DOHH2 (cell line): ENCODE measurements around the gene GRM3.

Experiments used
- H3F3A ChIP-seq: fragments of 200-600 bp; sonication (generic), shearing (Covaris generic); 2 replicates; pipeline ENCODE4 v1.6.0; 2016; ENCODE audit warnings: antibody characterized with exemption, mild to moderate bottlenecking; ENCODE audit not compliant: control insufficient read depth, insufficient read depth
- H3K27ac ChIP-seq: fragments of 200-600 bp; sonication (generic); 2 replicates; pipeline ENCODE4 v1.5.1; 2014; ENCODE audit warnings: low read depth, mild to moderate bottlenecking, low read length, moderate library complexity
- H3K27me3 ChIP-seq: fragments of 200-600 bp; sonication (generic); 2 replicates; pipeline ENCODE4 v1.6.1; 2014; ENCODE audit warnings: mild to moderate bottlenecking, low read length, mixed read lengths; ENCODE audit not compliant: control insufficient read depth
- H3K36me3 ChIP-seq: fragments of 200-600 bp; sonication (generic); 2 replicates; pipeline ENCODE4 v1.6.1; 2014; ENCODE audit warnings: mild to moderate bottlenecking, low read length, moderate library complexity, mixed read lengths; ENCODE audit not compliant: control insufficient read depth
- H3K4me1 ChIP-seq: fragments of 200-600 bp; sonication (generic); 2 replicates; pipeline ENCODE4 v1.6.1; 2014; ENCODE audit warnings: mild to moderate bottlenecking, low read length, mixed read lengths; ENCODE audit not compliant: control insufficient read depth
- H3K4me2 ChIP-seq: fragments of 200-600 bp; sonication (generic); 2 replicates; pipeline ENCODE4 v1.6.0; 2014; ENCODE audit warnings: mild to moderate bottlenecking, low read length, moderate library complexity
- H3K4me3 ChIP-seq: fragments of 200-600 bp; sonication (generic); 2 replicates; pipeline ENCODE4 v1.5.1; 2014; ENCODE audit warnings: mild to moderate bottlenecking, low read length, mixed read lengths
- H3K79me2 ChIP-seq: fragments of 200-600 bp; sonication (generic); 2 replicates; pipeline ENCODE4 v1.6.1; 2014; ENCODE audit warnings: mild to moderate bottlenecking, low read length, mixed read lengths; ENCODE audit not compliant: control insufficient read depth
- H3K9me2 ChIP-seq: fragments of 200-600 bp; sonication (generic); replicated peaks from 2 replicates; pipeline ENCODE4 v1.6.1; 2014; ENCODE audit warnings: mild to moderate bottlenecking, low read length, mixed read lengths; ENCODE audit not compliant: control insufficient read depth
- H3K9me3 ChIP-seq: fragments of 200-600 bp; sonication (generic); 2 replicates; pipeline ENCODE4 v1.6.1; 2014; ENCODE audit warnings: antibody characterized with exemption, low read length, mixed read lengths; ENCODE audit not compliant: control insufficient read depth, insufficient read depth
- H4K20me1 ChIP-seq: fragments of 200-600 bp; sonication (generic); 2 replicates; pipeline ENCODE4 v1.6.0; 2014; ENCODE audit warnings: low read depth, mild to moderate bottlenecking, antibody characterized with exemption, low read length, moderate library complexity; ENCODE audit not compliant: control insufficient read depth, insufficient read depth
- EZH2phosphoT487 ChIP-seq: fragments of 200-600 bp; sonication (generic); IDR thresholded peaks from 2 replicates; pipeline ENCODE4 v1.6.1; 2017; ENCODE audit warnings: borderline replicate concordance, mild to moderate bottlenecking, antibody characterized with exemption, low read length, moderate library complexity, mixed read lengths
- TF ChIP-seq, protein P1 (sequence below): fragments of 200-600 bp; sonication (generic); IDR thresholded peaks from one replicate; pipeline ENCODE4 v1.5.1; 2014; ENCODE audit warnings: antibody characterized with exemption, mild to moderate bottlenecking, low read depth, low read length; ENCODE audit not compliant: poor library complexity, severe bottlenecking

The GRM3 gene

DNA sequence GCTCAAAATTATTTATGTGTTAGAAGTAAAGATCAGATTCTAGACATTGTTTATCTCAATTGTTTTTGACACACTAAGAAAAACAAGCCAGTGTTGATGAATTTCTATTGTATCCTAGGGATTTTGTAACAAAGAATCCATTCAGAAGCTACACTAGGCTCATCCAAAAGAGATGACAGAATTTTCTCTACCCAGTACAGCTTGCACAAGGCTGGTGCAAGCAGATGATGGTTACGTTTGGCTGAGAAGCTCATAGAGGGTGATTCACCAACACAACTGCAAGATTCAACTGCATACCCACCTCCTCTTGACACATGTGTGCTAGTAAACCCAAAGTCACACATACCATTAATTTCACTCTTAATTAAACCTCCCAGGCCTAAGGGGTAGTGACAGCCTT lies 20.8 kb downstream of the GRM3 start:
- H3F3A ChIP-seq: no peaks in the 10 kb centered on the region
- no peaks in the 10 kb centered on the region for H3K9me3 ChIP-seq
- H3K4me1 ChIP-seq: no peaks in the 10 kb centered on the region
- H3K9me2 ChIP-seq: no peaks in the 10 kb centered on the region
- no peaks in the 10 kb centered on the region for H3K79me2 ChIP-seq
- TF ChIP-seq EZH2phosphoT487: no peak
- TF ChIP-seq, protein P1, sequence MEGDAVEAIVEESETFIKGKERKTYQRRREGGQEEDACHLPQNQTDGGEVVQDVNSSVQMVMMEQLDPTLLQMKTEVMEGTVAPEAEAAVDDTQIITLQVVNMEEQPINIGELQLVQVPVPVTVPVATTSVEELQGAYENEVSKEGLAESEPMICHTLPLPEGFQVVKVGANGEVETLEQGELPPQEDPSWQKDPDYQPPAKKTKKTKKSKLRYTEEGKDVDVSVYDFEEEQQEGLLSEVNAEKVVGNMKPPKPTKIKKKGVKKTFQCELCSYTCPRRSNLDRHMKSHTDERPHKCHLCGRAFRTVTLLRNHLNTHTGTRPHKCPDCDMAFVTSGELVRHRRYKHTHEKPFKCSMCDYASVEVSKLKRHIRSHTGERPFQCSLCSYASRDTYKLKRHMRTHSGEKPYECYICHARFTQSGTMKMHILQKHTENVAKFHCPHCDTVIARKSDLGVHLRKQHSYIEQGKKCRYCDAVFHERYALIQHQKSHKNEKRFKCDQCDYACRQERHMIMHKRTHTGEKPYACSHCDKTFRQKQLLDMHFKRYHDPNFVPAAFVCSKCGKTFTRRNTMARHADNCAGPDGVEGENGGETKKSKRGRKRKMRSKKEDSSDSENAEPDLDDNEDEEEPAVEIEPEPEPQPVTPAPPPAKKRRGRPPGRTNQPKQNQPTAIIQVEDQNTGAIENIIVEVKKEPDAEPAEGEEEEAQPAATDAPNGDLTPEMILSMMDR: no peak
- no peak overlapping the region for H3K27ac ChIP-seq
- H3K4me3 ChIP-seq: no peak overlapping the region
- no peak overlapping the region for H3K4me2 ChIP-seq
- H3K27me3 ChIP-seq: peaks cover 3% of the 10 kb centered on the region; the same call in 1 of the 2 replicates
- no peaks in the 10 kb centered on the region for H3K36me3 ChIP-seq
- no peaks in the 10 kb centered on the region for H4K20me1 ChIP-seq

DNA sequence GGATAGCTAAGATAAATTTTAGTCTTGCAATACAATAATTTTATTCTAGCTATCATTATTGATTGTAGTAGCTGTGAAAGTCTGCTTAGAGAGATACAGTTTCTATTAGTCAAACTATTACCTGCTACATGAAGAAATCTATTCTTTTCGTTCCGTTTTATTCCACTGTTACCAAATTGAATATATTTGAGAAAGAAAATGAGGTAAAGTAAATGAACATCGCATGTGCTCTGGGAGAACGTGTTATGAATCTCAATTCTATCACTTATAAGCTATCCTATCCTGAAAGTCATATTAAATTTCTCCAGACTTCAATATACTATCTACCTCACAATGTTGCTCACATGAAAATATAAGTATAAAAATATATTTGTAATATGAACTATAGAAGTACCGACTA lies 21.3 kb downstream of the GRM3 start:
- no peaks in the 10 kb centered on the region for H3K36me3 ChIP-seq
- no peak overlapping the region for H3K4me3 ChIP-seq
- no peaks in the 10 kb centered on the region for H4K20me1 ChIP-seq
- no peak overlapping the region for H3K27ac ChIP-seq
- no peak overlapping the region for H3K4me2 ChIP-seq
- H3K4me1 ChIP-seq: no peaks in the 10 kb centered on the region
- H3K9me3 ChIP-seq: no peaks in the 10 kb centered on the region
- TF ChIP-seq, protein P1: no peak
- no peak for TF ChIP-seq EZH2phosphoT487
- H3K9me2 ChIP-seq: no peaks in the 10 kb centered on the region
- no peaks in the 10 kb centered on the region for H3K79me2 ChIP-seq
- H3F3A ChIP-seq: no peaks in the 10 kb centered on the region
- H3K27me3 ChIP-seq: peaks cover 3% of the 10 kb centered on the region; the same call in 1 of the 2 replicates

- H3K4me3 ChIP-seq: no peak overlapping the region
- H3K4me2 ChIP-seq: no peak overlapping the region
- no peaks in the 10 kb centered on the region for H3K79me2 ChIP-seq
- TF ChIP-seq, protein P1: no peak
- no peak for TF ChIP-seq EZH2phosphoT487
- H3K9me2 ChIP-seq: no peaks in the 10 kb centered on the region
- H3K27ac ChIP-seq: no peak overlapping the region
- H3K36me3 ChIP-seq: no peaks in the 10 kb centered on the region
- H4K20me1 ChIP-seq: no peaks in the 10 kb centered on the region
- H3F3A ChIP-seq: no peaks in the 10 kb centered on the region
- no peaks in the 10 kb centered on the region for H3K4me1 ChIP-seq
- H3K27me3 ChIP-seq: peaks cover 3% of the 10 kb centered on the region; the same call in 1 of the 2 replicates
- no peaks in the 10 kb centered on the region for H3K9me3 ChIP-seq
These were observed 22.0 kb downstream of the GRM3 start for GRCh38 chr7:86665669-86666068.
